ENCODE data around the gene CALCB. TPM values are rescaled to one million over a fixed set of nuclear protein-coding genes. Genes with fewer than 3 reads are reported as not detected.

Gene CALCB
- total RNA-seq, 1 donor from 2014 or later, result 0.53 TPM

DNA sequence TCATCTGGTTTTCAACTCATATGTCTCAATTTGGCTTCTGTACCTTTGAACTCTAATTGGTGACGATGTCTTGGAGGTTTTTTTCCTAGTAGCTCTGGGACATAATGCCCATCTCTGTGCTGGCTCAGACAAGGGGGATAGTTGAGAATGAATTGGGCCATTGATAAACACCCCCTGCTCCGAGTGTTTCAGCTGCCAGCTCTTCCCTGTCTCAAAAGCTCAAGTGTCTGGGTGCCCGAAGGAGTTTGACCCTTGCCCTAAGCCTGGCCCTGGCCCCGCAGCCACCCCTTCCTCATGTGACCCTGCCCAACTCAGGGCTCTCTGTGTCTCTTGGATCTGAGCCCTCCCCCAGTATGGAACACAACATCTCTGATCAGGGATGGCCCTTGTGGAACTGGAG is 44.4 kb downstream of the CALCB start:
- H3K36me3 ChIP-seq (ENCODE audit: control insufficient read depth, insufficient read depth, low read length), result no peaks in the 10 kb centered on the region
- FAIRE-seq (no peak), DNase-seq (ENCODE audit: low read depth) (no peak)
- H3K4me3 ChIP-seq (ENCODE audit: low read depth, low read length), result no peak overlapping the region
- TF ChIP-seq, protein P1, sequence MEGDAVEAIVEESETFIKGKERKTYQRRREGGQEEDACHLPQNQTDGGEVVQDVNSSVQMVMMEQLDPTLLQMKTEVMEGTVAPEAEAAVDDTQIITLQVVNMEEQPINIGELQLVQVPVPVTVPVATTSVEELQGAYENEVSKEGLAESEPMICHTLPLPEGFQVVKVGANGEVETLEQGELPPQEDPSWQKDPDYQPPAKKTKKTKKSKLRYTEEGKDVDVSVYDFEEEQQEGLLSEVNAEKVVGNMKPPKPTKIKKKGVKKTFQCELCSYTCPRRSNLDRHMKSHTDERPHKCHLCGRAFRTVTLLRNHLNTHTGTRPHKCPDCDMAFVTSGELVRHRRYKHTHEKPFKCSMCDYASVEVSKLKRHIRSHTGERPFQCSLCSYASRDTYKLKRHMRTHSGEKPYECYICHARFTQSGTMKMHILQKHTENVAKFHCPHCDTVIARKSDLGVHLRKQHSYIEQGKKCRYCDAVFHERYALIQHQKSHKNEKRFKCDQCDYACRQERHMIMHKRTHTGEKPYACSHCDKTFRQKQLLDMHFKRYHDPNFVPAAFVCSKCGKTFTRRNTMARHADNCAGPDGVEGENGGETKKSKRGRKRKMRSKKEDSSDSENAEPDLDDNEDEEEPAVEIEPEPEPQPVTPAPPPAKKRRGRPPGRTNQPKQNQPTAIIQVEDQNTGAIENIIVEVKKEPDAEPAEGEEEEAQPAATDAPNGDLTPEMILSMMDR (IDR thresholded peaks at IDR 0.05; ENCODE audit: insufficient read depth, low read length, severe bottlenecking), result no peak
- H3K27me3 ChIP-seq (ENCODE audit: control insufficient read depth, insufficient read depth, low read length), result no peaks in the 10 kb centered on the region

DNA sequence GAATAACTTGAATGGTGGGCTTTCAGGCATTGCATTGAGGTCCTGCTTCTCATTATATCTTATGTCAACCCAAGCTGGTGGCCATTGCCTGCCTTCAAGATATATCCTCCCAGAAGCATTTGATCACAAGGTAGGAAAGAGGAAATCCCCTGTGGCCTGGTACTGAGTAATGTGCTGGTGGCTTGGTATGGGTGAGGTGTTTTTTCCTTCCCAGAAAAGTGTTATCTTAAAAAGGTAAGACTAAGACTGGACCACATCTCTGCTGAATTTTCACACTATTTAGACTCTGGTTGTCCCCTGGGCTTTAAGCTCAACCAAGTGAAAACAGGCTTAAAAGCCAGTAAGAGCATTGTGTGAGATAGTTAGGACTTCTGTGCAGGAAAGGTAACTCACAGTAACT is 45.0 kb downstream of the CALCB start:
- TF ChIP-seq, protein P1 (IDR thresholded peaks at IDR 0.05; ENCODE audit: insufficient read depth, low read length, severe bottlenecking), result no peak
- FAIRE-seq (no peak), DNase-seq (ENCODE audit: low read depth) (peak; percentile 56)
- Histone ChIP-seq H3K36me3 (ENCODE audit: control insufficient read depth, insufficient read depth, low read length) (no peaks in the 10 kb centered on the region), H3K27me3 (ENCODE audit: control insufficient read depth, insufficient read depth, low read length) (no peaks in the 10 kb centered on the region), H3K4me3 (ENCODE audit: low read depth, low read length) (no peak overlapping the region)

DNA sequence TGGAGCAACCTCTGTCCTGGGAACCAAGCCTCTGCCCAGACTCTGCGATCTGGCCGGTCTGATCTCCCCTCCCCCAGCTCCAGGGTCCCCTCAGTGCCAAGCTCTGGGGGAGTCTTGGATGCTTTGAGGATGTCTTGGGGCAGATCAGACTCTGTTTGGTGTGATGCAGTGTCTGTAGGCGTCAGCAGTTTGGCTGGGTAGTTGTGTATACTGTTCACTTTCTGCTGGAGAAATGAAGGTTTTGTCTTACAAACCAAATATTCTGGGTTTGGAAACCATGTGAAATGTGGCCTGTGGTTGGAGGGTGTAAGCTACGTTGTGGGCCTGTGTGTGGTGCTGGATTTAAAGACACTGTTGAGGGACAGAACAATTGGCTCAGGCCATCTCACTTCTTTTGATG is 46.0 kb downstream of the CALCB start:
- DNase-seq (ENCODE audit: low read depth) (no peak), FAIRE-seq (no peak)
- Histone ChIP-seq H3K27me3 (ENCODE audit: control insufficient read depth, insufficient read depth, low read length) (no peaks in the 10 kb centered on the region), H3K36me3 (ENCODE audit: control insufficient read depth, insufficient read depth, low read length) (no peaks in the 10 kb centered on the region), H3K4me3 (ENCODE audit: low read depth, low read length) (no peak overlapping the region)
- TF ChIP-seq, protein P1 (IDR thresholded peaks at IDR 0.05; ENCODE audit: insufficient read depth, low read length, severe bottlenecking), result no peak

DNA sequence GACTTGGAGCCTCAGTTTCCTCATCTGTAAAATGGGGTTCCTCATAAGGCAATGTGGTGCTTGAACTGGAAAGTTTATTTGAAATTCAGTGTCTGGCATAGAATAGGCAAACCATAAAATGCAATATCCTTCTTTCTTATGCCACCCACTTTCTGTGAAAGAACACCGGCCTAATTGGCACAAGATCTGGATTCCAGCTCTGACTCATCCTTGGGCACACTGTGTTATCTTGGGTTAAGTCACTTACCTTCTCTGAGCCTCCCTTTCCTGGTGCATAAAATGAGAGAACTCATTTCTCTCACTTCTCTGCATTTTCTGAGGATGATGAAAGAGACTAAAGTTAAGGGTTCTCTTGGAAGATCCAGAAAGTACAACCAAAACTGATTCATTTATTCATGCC is 46.4 kb downstream of the CALCB start:
- Histone ChIP-seq H3K27me3 (ENCODE audit: control insufficient read depth, insufficient read depth, low read length) (no peaks in the 10 kb centered on the region), H3K4me3 (ENCODE audit: low read depth, low read length) (no peak overlapping the region), H3K36me3 (ENCODE audit: control insufficient read depth, insufficient read depth, low read length) (no peaks in the 10 kb centered on the region)
- DNase-seq (ENCODE audit: low read depth), result peak; percentile 74
- TF ChIP-seq, protein P1 (IDR thresholded peaks at IDR 0.05; ENCODE audit: insufficient read depth, low read length, severe bottlenecking), result no peak
- FAIRE-seq, result peak; percentile 80

DNA sequence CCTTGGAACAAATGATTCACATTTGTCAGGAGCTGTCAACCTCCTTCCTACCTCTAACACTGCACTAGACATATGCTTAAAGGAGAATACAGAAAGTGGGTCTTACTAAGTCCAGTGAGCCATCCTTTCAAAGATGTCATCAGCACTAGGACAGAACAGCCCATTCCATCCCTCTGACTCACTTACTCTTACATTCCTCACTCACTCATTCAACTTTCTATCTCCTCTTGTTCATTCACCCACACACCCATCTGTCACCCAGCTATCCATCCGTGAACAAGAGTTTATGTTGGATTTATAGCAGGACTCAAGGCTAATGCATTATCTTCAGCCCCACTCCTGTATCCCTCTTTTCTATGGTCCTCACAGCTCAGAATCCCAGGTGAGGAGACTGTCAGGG is 50.5 kb downstream of the CALCB start:
- no peak overlapping the region for H3K4me3 ChIP-seq (ENCODE audit: low read depth, low read length)
- H3K36me3 ChIP-seq (ENCODE audit: control insufficient read depth, insufficient read depth, low read length), result no peaks in the 10 kb centered on the region
- TF ChIP-seq, protein P1 (IDR thresholded peaks at IDR 0.05; ENCODE audit: insufficient read depth, low read length, severe bottlenecking), result no peak
- no peaks in the 10 kb centered on the region for H3K27me3 ChIP-seq (ENCODE audit: control insufficient read depth, insufficient read depth, low read length)
- DNase-seq (ENCODE audit: low read depth), result peak; percentile 89
- peak; percentile 89 for FAIRE-seq

DNA sequence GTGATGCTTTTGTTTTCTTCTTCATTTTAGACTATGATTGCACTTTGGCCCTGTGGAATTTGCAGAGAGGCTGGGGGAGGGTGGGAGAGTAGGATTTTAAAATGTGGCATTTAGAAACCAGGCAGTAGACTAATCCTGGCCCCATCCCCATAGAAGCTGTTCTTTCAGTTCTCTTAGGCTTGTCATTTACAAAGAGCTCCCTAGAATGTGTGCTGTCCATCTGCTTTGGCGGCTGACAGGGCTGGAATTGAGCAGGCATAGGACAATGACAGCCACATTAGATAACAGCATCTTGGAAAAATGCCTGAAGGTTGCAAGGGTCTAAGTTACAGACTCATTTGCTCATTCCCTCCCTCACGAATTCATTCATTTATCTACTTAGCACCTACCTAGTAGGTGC is 51.1 kb downstream of the CALCB start:
- DNase-seq (ENCODE audit: low read depth), result no peak
- Histone ChIP-seq H3K4me3 (ENCODE audit: low read depth, low read length) (no peak overlapping the region), H3K36me3 (ENCODE audit: control insufficient read depth, insufficient read depth, low read length) (no peaks in the 10 kb centered on the region), H3K27me3 (ENCODE audit: control insufficient read depth, insufficient read depth, low read length) (no peaks in the 10 kb centered on the region)
- TF ChIP-seq, protein P1 (IDR thresholded peaks at IDR 0.05; ENCODE audit: insufficient read depth, low read length, severe bottlenecking), result no peak
- peak; percentile 36 for FAIRE-seq
